ENCODE data around the gene GAREM1.

GRCh38 chr18:32219431-32220018 lies 251.2 kb downstream of the GAREM1 start:
- TF ChIP-seq EGR1 (IDR thresholded peaks at IDR 0.05; ENCODE audit: low read depth) (no peak), POLR2AphosphoS5 (IDR thresholded peaks at IDR 0.05; ENCODE audit: low read depth, low read length) (no peak), CTCF (IDR thresholded peaks at IDR 0.05 in 2 of 3, conservative IDR thresholded peaks at IDR 0.05 in 1 of 3; ENCODE audit: borderline replicate concordance in 1 of 3, insufficient read depth in 1 of 3, low read depth in 2 of 3, low read length in 2 of 3) (no peak), ZNF274 (IDR thresholded peaks at IDR 0.05; ENCODE audit: low read depth, low read length) (no peak), YY1 (IDR thresholded peaks at IDR 0.05; ENCODE audit: extremely low read depth, insufficient replicate concordance, low read depth, low read length) (no peak), EZH2 (IDR thresholded peaks at IDR 0.05) (no peak), RAD21 (IDR thresholded peaks at IDR 0.05; ENCODE audit: low read depth) (no peak), POLR2A (IDR thresholded peaks at IDR 0.05; ENCODE audit: borderline replicate concordance, extremely low read depth, insufficient read depth, insufficient read length) (no peak), SP1 (IDR thresholded peaks at IDR 0.05; ENCODE audit: low read depth) (no peak), MAX (IDR thresholded peaks at IDR 0.05) (no peak)

All from HCT116 (cell line).